ENCODE measurements around the gene ZNF831.

ZNF831 gene

DNA sequence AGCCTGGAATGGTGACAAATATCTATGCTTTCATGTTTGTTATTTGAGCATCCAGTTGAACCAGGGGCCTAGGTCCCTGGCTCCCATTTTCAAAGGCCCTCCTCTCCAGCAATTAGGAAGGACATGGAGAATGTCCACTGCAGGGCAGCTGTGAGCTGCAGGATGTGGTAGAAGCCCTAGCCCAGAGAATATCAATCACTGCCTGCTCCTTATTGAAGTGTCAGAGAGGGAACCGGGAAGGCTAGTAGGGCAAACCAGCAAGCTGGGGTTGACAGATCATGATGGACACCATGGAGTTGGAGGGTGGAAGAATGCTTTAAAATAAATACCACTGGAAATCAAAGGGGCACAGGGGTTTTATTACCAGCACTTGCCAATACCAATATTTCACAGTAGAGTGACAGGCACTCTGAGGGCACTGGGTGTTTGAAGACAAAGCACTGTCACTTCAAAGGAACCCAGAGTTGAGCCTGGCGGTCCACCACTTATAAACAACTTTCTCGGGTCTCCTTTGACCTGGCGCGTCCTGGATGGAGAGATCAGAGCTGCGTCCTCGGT is 47.7 kb downstream of the ZNF831 start:
- no peak for DNase-seq

DNA sequence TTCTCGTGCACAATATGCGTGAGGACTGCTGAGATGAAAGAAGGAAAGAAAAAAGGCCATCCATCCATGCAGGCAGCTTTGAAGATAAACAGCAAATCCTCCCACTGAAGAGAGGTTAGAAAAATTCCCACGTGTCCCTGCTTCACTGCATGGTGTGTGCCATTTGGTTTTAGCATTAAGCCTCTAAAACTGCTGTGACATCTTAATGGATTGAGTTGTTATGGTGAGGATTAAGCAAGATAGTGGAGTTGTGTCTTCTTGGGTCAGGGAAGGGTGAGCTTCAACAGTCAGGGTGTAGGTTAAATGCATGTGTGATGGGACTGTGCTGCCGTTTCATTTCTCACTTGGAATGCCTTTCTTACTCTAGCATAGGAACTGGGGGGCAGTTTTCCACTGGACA is 50.5 kb downstream of the ZNF831 start:
- DNase-seq = no peak

DNA sequence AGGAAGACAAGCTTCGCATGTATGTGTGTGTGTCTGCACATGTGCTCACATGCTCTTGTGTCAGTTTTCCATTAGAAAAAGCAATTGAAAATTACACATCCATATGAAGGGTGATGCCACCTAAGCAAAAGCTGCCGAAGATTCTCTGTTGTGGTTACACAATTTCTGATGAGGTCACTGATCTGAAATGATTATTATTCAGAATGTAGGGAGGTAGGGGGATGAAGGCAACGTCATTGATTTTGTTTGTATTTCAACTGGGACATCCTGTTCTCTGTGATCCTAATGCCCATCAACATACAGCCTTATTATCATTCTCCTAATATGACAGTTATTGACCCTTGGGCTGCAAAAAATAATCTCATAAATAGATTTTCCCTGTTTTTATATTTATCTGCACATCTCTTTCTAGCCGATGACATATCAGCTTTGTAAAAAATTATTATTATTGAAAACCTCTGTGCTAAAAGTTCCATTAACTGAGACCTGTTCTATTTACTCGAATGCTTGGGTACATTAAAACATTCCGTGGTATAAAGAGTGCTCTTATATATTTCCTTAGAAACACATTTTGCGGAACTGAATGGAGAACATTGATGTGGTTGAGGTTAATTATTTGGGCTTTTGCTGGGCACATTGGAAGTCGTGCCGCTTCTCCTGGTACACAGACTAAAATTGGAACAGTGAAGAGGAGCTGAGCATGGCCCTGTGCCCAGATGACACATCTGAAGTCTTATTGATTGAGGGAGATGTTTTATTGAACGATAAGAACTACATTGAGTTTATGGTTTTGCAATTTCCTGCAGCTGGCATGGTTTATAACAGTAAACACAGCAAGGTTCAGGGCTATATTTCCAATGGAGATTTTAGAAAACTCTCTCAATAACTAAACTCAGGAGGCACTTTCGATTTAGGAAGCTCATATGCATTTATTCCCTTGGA is 51.3 kb downstream of the ZNF831 start:
- DNase-seq = peak in 1 of 56 donors; percentile 10

DNA sequence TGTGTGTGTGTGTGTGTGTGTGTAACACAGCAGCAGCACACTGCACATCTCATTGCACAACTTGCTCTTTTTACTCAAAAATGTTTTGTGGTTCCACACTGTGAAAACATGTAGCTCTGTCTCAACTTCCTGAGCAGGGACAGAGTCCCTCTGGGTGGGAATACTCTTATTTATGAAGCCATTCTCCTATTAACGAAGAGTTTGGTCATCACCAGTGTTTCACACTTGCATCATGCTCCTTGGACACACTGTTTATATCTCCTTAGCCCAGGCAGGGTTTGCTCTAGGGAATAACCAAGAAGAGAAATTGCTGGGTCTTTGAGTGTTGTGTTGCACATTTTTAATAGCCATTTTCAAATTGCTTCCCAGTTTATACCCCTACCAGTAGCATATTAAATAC is 53.6 kb downstream of the ZNF831 start:
- DNase-seq = no peak

DNA sequence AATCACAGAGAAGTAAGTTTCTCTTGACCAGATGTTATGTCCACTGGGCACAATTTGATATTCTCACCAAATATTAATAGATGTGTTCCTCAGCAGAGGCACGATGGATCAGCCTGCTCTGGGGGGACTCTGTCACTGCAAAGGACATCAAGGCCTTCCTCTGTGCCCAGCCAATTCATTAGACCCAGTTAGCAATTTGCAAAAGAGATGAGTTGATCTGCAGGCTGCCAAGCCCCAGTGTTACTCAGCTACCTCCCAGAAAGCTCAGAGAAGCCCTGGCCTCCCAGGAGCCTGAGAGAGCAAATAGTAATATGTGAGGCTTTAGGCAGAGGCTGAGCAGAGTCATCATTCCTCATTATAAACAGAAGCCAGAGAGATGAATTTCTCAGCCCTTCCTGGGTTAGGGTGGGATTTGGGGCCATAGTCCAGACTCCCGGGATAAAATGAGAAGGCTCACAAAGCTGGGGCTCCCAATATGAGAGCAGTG is 54.2 kb downstream of the ZNF831 start:
- no peak for DNase-seq

DNA sequence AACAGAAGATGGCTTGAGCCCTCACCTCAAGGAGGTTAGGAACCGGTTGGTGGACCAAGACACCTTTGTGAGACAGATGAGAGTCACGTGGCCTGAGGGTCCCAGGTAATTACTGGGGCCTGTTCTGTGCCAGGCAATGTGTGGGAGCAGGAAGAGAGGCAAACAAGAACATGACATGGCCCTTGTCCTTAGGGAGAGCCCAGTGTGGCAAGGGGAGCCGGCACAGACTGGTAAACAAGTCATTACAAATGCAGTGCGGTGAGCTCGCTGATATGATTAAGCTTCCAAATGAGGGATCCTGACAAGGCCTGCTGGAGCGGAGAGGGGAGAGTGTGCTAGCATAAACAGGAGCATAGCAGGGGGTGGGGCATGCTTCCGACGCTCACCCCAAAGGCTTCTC is 55.6 kb downstream of the ZNF831 start:
- DNase-seq = no peak

DNA sequence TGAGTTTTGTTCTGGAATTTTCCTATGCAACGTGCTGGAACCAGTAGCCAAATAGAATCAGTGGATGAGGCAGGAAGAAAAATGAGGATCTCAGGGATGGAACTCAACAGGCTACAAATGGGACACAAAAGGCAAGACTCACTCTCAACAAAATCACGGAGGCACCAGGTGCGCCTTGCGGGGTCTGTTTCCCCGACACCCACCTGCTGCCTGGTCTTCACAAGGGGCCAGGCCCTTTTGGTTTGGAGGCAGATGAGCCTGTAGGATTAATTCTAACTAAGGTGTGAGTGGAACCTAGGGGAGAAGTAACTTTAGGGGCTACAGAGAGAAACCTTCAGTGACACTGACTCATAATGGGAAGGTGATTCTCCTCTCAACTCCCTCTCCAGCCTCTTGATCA is 56.5 kb downstream of the ZNF831 start:
- DNase-seq = no peak

DNA sequence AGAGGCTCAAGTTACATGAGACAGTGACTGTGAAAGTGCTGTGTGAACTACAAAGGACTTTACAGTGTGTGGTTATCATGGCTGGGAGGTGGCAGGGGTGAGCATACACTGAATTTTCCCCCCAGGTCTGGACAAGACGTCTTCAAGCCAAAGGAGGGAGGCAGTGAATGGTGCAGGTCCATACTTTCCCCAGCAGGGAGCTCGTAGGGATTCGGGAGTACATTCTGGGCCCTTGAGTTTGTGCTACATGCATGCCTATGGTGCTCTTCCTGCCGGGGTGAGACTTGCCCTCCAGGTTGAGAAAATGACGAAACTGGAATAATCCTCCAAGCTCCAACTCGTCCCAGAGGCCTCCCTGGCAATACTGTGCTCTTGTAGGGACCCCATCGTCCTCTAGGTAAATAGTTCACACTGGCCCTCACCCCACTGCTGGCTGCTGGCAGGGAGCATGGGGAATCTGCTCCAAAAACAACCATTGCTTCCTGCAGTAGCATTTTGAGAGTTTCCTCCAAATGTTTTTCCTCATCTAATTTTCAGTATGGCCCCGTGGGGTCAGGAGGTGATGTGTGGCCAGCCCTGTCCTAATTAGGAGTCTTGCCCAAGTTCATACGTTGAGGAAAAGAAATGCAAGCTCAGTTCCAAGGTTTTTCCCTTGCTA is 57.6 kb downstream of the ZNF831 start:
- no peak for DNase-seq

DNA sequence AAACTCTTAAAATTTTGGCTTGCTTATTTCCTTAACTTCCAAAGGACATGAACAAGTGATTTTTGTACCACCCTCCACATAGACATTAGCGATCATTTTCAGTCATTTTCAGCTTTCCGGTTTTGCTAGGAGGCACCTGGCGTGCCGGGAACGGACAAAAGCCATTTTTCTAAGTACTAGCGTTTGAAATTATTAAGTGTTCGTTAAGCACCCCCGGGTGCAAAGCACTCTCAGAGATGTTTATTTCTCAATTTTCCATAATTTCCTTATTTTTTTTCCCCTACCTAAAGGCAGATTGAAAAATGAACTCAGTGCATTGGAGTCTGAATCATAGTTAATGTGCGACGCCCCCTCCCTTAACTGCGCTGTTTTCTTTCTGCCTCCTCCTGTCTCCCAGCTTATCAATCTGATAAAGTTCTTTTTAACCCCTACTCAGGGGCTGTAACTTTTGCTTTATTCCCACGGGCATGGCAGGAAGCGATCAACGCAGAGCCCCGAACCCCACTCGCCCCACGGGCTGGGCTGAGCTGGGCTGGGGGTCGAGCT is 58.2 kb downstream of the ZNF831 start:
- no peak for DNase-seq

DNA sequence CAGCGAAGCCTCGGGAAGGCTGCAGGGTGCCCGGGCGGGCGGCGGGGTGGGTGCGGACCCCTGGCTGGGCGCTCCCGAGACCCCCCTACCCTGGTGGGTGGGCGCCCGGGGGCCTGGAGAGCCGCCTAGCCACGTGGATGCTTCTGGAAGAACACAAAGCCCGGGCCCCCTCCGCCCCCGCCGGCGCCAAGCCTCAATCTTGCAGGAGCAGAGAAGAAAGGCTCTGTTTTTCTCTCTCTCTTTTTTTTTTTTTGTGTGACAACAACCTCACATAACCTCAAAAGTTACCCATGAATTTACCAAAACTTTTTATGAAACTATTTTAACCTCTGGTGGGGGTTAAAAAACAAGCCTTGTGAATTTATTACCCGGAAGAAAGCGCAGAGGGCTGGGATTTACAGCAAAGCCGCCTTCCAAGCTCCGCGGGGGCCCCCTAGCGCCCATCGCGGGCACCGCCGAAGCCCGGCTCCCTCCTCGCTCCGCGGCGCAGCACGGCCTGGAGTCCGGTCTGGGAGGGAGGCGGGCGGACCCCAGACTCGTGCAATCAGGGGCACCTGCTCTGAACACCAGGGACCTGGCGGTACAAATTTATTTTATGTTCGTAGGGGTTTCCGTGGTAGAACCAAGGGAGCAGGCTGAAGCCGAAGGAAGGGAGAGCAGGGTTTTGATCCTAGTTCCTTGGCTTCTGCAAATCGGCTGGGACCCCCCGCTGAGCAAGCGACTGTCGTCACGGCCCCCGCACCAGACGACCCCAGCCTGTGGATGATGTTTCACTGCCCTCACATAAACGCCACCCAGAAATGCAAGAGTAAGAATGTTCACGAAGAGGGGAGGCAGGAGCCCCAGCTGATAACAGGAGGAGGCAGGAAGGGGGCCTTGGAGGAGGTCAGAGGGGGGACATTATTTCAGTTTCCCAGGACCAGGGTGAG is 58.9 kb downstream of the ZNF831 start:
- peak in 46 of 56 donors; percentile 13 to 83 (median 41) for DNase-seq

DNA sequence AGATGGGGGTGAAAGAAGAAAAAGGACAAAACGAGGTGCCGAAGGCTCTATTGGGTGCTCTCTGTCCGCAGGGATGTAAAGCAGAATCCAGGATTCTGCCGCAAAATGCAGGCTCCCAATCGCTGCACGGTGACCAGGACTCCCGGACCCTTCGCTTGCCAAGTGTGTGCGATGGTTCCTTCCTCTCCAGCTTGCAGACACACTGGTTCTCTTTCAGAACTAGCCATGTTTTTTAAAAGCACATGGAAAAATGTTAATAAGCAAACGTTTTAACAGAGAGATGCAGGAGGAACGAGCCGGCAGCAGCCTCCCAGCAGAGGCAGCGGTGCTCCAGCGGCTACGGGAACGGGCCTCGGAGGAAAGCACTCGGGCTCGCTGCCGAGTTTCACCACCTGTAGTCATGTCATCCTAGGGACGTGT is 59.6 kb downstream of the ZNF831 start:
- DNase-seq = peak in 6 of 56 donors; percentile 16 to 34 (median 24)

DNA sequence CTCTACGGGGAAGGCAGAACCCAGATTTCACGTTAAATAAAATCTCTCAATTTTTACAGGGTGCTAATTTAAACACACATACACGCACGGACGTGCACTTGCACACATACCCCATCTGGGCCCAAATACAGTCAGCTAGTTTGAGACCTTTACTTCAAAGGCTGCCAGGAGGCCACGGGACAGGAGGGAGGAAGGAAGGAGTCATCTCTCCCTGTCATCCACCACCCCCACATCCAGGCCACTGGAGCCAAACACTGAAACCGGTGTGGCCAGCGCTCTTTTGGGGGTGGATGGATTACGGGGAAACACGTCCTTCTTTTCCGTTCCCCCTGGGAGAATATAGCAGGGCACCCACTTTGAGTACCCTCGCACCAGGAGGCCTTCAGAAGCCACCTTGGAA is 60.1 kb downstream of the ZNF831 start:
- no peak for DNase-seq

DNA sequence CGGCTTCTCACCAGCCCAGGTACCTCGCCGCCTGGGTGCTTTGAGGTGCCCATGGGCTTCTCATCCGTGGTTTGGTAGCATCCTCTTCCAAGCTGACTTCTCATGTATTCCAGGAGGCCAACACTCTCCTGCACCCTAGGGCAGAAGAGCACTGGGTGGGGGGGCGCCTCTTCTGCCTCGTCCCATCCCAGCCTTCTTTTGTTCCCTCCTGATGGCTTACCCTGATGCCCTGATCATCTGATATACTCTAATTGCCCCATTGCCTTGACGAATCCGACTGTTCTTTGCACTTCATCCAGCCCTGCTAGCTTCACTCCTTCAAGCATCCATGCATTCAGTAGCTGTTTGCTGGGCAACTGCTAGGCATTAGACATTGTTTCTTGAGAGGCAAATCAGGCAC is 60.6 kb downstream of the ZNF831 start:
- no peak for DNase-seq

DNA sequence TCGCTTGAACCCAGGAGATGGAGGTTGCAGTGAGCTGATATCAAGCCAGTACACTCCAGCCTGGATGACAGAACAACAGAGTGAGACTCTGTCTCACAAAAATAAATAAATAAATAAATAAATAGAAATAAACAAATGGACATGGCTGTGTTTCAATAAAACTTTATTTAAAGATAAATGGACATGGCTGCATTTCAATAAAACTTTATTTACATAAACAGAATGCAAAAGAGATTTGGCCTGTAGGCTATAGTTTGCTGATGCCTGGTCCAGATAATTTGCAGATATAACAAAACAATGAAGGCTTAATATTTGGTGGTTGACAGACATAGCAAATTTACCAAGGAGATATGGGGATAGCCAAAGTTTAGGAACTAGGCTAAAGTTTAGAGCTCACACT is 66.8 kb downstream of the ZNF831 start:
- no peak for DNase-seq

DNA sequence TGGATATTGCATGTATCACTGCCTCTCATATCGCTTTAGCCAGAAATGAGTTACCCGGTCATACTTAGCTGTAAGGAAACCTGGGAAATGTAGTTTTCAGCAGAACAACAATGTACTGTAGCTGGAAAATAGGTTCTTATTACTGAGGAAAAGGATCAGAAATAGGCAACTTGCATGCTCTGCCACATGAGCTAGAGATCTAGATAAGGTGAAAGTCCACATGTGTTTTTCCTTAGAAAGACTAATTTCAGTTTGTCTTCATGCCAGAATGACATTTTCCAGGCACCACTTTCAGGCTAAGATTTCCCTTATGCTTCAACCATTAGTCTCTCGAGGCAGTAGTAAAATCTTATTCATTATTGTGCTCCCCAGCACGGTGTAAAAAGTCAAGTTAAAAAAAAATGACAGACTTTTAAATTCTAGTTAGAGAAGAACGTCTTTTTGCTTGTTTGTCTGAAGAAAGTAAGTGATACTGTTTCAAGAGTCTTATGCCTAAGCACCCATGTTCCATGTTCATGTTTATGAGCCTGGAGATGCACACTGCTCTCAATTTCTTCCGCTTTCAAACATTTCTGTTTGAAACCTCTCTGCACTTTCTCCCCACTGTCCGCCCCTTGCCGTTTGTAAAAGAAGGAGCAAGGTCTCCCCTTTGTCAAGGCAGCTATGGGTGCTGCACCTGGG is 67.6 kb downstream of the ZNF831 start:
- DNase-seq = no peak

DNA sequence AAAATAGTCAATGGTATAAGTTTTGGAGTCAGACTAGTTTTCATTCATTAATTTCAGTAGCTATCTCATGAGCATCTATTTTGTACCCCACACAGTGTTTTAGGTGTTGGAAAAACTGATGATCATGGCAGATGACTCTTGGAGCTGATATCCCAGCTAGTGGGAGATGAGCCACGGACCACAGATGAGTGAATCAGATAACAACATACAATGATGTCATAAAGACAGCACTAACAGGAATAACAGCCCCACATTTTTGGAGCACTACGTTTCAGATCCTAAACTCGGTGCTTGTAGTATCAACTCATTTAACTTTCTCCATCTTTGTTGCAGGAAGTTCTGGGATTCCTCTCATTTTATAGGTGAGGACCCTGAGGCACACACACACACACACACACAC is 69.0 kb downstream of the ZNF831 start:
- no peak for DNase-seq

DNA sequence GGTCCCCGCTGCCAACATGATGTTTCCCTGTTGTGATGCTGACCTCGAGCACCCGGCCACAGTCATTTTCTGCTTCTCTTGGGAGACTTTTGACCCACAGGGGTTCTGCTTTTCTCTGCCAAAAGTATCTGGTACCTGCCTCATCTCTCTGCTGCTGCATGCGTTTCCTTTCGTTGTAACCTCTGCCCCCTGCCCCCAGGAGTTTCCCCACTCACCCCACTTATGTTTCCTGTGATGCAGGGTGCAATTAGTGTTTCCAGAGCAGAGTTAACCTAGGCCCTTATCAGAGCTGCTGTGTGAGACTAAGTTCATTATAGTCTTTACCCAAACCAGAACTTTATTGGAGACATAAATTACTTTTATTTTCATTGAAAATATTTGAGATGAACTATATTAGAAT is 71.6 kb downstream of the ZNF831 start:
- no peak for DNase-seq

DNA sequence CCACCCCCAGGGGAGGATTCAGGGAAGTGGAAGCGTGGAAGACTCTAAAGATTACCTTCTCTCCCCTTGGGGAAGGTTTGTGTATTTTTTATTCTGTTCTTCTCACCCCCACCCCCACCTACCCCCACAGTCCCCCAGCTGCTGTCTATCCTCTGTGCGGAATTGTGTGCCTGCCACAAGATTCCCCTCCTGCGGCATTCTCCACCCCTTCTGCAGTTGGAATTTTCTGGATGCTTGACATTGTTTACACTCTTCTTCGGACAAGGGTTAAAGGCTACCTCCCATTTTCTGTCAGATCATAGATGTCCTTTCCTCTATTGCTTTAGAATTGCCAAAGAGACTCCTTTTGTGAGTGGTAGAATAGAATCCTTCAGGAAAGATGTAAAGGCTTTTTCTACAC is 76.4 kb downstream of the ZNF831 start:
- no peak for DNase-seq

DNA sequence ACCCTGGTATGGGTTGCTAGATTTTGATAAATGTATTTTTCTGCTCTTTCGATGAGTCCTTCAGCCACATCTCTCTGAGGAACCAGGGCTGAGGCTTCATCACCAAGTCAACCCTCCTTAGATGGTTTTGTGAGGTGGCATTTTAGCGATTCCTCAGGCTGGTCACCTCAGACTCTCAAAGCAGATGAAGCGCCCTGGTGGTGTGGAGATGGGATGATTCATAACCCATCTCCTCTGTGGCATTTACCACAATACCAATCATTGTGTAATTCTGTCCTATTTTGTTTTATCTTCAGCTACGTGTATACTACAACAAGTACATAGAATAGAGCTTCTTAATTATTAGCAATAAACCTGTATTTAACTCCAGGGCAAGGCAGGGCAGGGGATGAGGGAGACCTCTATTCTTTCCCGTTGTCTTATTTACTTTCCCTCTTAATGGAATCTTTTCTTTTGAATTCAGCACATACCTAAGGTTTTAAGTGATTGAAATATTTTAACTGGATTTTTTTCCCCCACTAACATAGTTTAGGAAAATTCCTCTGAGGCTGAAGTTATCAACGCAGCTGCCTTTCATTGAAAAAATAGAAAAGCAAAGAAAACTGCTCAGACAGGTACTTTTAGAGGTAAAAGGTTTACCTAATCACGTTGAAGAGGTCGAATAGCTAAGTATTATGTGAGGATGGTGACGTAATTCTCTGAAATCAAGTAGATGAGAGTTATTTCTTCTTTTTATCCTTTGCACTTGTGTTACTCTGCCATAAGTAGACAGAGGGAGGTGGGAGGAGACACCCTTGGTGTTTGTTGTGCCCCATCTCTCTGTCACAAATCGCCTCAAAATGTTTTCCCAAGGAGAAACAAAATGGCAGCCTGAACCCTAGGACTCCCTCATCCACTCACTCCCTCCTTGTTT is 79.3 kb downstream of the ZNF831 start:
- DNase-seq = no peak

Data from amygdala (tissue), 56 donors.